Activated CD8-positive, alpha-beta T cell treated with anti-CD3 and anti-CD28 coated beads for 36 hours (primary cell): ENCODE measurements around the gene ERBB2. TPM values are rescaled to one million over a fixed set of nuclear protein-coding genes. Genes with fewer than 3 reads are reported as not detected.
A peak's percentile ranks its signal among the peaks of the same experiment; 100 is the strongest.

Experiments
- ATAC-seq: fragments of 200-7000 bp; cut with Tn5 transposase; one replicate; pipeline ENCODE4 v1.10.0; 2021; ENCODE audit warnings: mild to moderate bottlenecking, moderate library complexity
- CTCF ChIA-PET: fragments of 350-600 bp; sonication (Branson Sonifier 250); formaldehyde crosslinking; loops from one replicate; lab custom pipeline; 2021; ENCODE audit warnings: antibody characterized with exemption; lab: Charles Lee
- POLR2A ChIA-PET: fragments of 350-600 bp; sonication (Branson Sonifier 250); formaldehyde crosslinking; loops from one replicate; lab custom pipeline; 2021; ENCODE audit warnings: antibody characterized with exemption; lab: Charles Lee
- DNase-seq: peaks from one replicate; pipeline ENCODE4 v3.0.0-alpha.2; 2020
- H3K27ac Mint-ChIP-seq: one replicate; pipeline ENCODE4 v1.8.0; 2021; ENCODE audit warnings: mild to moderate bottlenecking, mixed read lengths
- H3K27me3 Mint-ChIP-seq: one replicate; pipeline ENCODE4 v1.8.0; 2021; ENCODE audit warnings: mixed read lengths
- H3K36me3 Mint-ChIP-seq: one replicate; pipeline ENCODE4 v1.8.0; 2021; ENCODE audit warnings: low read depth, mixed read lengths
- H3K4me1 Mint-ChIP-seq: one replicate; pipeline ENCODE4 v1.8.0; 2021; ENCODE audit warnings: low read depth, mixed read lengths
- H3K4me3 Mint-ChIP-seq: one replicate; pipeline ENCODE4 v1.8.0; 2021; ENCODE audit warnings: mild to moderate bottlenecking, moderate library complexity, mixed read lengths
- H3K9me3 Mint-ChIP-seq: one replicate; pipeline ENCODE4 v1.8.0; 2021; ENCODE audit warnings: mixed read lengths
- intact Hi-C: fragments of 100-400 bp; cut with micrococcal nuclease; formaldehyde crosslinking; loops from one replicate; pipeline ENCODE4 v1.10.0; 2022
- total RNA-seq, 2 experiments: library from RNA; stranded (reverse); gene quantifications; one replicate each; pipeline ENCODE4 v1.2.3, GENCODE V29; 2021
- TF ChIP-seq, protein P1 (sequence below): fragments of 200-600 bp; IDR thresholded peaks from one replicate; pipeline ENCODE4 v1.8.0; 2022; ENCODE audit warnings: antibody characterized with exemption, mild to moderate bottlenecking

ERBB2 gene
- total RNA-seq, 2 experiments from 2014 or later, result 5.2 TPM

DNA sequence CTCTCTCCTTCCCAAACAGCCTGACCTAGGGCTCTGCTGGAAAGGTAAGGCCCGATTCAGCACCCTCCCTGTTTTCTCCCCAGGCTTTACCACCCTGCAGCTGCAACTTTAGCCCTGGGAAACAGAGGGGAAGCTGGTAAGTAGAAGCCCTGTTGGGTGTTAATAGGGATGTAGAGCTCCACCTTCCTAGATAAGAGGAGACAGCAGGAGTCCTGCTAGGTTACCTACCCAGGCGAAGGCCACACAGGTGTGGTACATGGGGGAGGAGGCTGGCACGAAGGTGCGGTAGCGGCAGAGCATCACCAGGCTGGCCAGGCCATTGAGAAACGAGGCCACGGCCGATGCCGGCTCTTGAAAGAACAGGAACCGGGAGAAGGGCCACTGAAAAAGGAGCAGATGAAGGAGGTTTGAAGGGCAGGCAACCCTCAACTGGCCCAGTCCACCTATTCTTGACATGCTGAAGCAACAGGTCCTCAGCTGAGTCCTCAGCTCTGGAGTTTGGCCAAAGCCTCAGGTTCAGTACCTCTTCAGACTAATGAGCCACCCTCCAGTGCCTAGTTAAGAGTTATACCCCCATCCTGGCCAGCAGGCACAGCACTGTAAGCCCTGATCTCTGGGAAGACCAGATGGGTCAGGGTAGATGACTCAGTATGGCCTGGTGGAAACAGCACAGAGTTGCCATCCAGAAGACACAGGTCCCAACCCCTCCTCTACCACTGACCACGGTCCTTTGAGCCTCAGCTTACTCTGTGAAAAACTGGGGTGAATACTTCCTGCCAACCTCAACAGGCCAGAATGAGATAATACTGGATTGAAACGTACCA is 15.3 kb upstream of the ERBB2 start:
- no peak for DNase-seq
- H3K4me1 Mint-ChIP-seq, result peaks cover 37% of the 10 kb centered on the region
- H3K9me3 Mint-ChIP-seq, result no peaks in the 10 kb centered on the region
- H3K27ac Mint-ChIP-seq, result no peak overlapping the region
- ATAC-seq, result no peak
- intact Hi-C loops, result loop anchor here (5.0 kb wide), 1 partner anchor 48 kb away; the partner anchor contains the start of gene MIEN1
- ChIA-PET CTCF (interaction anchor here (1.1 kb wide), 1 partner anchor 61 kb away, joined by 3 read pairs; no protein-coding TSS in a partner anchor), POLR2A (interaction anchor here (1.3 kb wide), 1 partner anchor 45 kb away, joined by 3 read pairs; no protein-coding TSS in a partner anchor)
- TF ChIP-seq, protein P1, sequence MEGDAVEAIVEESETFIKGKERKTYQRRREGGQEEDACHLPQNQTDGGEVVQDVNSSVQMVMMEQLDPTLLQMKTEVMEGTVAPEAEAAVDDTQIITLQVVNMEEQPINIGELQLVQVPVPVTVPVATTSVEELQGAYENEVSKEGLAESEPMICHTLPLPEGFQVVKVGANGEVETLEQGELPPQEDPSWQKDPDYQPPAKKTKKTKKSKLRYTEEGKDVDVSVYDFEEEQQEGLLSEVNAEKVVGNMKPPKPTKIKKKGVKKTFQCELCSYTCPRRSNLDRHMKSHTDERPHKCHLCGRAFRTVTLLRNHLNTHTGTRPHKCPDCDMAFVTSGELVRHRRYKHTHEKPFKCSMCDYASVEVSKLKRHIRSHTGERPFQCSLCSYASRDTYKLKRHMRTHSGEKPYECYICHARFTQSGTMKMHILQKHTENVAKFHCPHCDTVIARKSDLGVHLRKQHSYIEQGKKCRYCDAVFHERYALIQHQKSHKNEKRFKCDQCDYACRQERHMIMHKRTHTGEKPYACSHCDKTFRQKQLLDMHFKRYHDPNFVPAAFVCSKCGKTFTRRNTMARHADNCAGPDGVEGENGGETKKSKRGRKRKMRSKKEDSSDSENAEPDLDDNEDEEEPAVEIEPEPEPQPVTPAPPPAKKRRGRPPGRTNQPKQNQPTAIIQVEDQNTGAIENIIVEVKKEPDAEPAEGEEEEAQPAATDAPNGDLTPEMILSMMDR, result no peak
- H3K27me3 Mint-ChIP-seq, result no peaks in the 10 kb centered on the region
- peaks cover 8% of the 10 kb centered on the region for H3K36me3 Mint-ChIP-seq
- H3K4me3 Mint-ChIP-seq, result no peak overlapping the region

DNA sequence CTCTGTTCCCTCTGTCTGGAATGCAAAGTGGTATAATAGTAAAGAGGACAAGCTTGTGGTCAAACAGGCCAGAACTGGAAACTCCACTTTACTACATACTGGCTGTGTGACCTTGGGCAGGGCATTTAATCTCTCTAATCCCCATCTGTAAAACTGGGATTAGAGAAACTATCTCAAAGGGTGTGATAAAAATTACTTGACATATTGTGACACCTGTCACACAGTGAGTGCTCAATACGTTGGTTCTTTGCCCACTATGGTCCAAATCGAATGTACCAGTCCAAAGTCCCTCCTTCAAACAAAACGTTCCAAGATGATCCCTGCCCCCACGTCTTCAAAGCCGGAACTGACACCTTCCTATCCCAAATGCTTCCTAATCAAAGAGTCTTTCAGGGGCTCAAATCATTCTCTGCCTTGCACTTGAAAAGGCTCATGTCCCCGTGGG is 12.7 kb upstream of the ERBB2 start:
- DNase-seq (no peak), ATAC-seq (no peak)
- CTCF ChIA-PET, result interaction anchor here (1.0 to 2.6 kb wide), 7 partner anchors 15 to 66 kb away, joined by 3 to 9 read pairs (median 4); no protein-coding TSS in a partner anchor
- Mint-ChIP-seq H3K27me3 (no peaks in the 10 kb centered on the region), H3K9me3 (no peaks in the 10 kb centered on the region), H3K27ac (peak overlapping the region; percentile 93), H3K36me3 (peaks cover 8% of the 10 kb centered on the region), H3K4me1 (peaks cover 20% of the 10 kb centered on the region), H3K4me3 (peak overlapping the region; percentile 93)
- intact Hi-C loops, result loop anchor here (5.0 kb wide), 1 partner anchor 45 kb away; the partner anchor contains the start of gene MIEN1
- POLR2A ChIA-PET, result interaction anchor here (0.8 to 2.7 kb wide), 7 partner anchors 9 to 125 kb away, joined by 3 to 15 read pairs (median 4); partner anchors contain the start of gene ERBB2
- TF ChIP-seq, protein P1, result no peak

DNA sequence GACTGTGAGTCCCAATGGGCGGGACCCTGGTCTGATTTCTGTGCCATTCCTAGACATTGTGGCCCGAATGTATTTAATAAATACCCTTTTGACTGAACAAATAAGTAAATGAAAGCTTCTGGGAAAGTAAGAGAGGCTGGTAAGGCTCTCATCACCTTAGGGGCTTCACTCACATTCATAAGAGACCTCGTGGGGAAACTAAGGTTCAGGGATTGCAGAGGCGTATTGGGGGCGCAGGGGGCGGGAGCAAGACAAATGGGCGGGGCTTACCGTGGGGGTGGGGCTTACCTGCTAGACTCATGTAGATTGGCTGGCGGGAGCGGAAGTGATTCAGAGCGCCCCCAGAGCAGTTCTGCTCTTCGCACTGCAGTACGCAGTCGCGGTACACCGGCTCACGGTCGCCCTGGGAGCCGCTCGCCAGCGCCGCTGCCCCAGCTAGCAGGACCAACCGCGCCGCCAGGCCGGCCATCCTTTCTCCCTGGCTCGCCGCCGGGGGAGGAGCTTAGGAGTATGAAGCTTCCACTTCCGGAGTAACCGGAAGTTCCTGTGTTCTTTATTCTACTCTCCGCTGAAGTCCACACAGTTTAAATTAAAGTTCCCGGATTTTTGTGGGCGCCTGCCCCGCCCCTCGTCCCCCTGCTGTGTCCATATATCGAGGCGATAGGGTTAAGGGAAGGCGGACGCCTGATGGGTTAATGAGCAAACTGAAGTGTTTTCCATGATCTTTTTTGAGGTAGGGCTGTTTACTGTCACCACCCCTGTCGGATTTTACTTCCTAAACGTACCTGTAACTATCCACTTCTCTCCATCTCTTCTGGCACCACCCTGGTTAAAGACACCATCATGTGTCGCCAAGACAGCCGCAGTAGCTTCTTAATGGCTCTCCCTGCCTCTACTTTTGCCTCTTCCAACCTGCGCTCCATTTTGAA is 12.1 kb upstream of the ERBB2 start, which contains the start of gene PGAP3:
Gene PGAP3 (minus strand): TSS at position 512 of the 929 bp plus-strand sequence. CDS start 43 bp downstream, at position 469.
- H3K27me3 Mint-ChIP-seq, result no peaks in the 10 kb centered on the region
- H3K4me3 Mint-ChIP-seq, result peak within 1 kb of the TSS; percentile 93
- H3K9me3 Mint-ChIP-seq, result no peaks in the 10 kb centered on the region
- peaks cover 8% of the 10 kb centered on the region for H3K36me3 Mint-ChIP-seq
- intact Hi-C loops, result loop anchor here (5.0 kb wide), 1 partner anchor 44 kb away; the partner anchor contains the start of gene MIEN1
- DNase-seq (peak; percentile 96), ATAC-seq (peak; percentile 97)
- ChIA-PET CTCF (interaction anchor here (1.0 to 2.6 kb wide), 10 partner anchors 9 to 66 kb away, joined by 3 to 9 read pairs (median 4); no protein-coding TSS in a partner anchor), POLR2A (interaction anchor here (0.7 to 2.7 kb wide), 13 partner anchors 8 to 125 kb away, joined by 3 to 15 read pairs (median 3); partner anchors contain the start of genes ERBB2 and MIEN1)
- TF ChIP-seq, protein P1, result no peak
- peaks cover 20% of the 10 kb centered on the region for H3K4me1 Mint-ChIP-seq
- H3K27ac Mint-ChIP-seq, result peak within 1 kb of the TSS; percentile 93

DNA sequence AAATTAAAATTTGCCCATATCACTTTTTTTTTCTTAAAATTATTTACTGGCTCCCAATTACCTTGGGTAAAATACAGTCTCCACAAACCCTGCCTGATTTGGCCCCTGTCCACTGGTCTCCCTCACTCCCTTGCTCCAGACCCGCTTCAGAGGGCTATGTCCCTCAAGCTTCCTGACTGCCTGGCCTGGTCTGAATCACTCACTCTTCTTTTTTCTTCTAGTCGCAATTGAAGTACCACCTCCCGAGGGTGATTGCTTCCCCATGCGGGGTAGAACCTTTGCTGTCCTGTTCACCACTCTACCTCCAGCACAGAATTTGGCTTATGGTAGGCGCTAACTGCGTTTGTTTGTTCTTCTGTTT is 11.4 kb upstream of the ERBB2 start:
- peaks cover 6% of the 10 kb centered on the region for H3K36me3 Mint-ChIP-seq
- DNase-seq, result no peak
- TF ChIP-seq, protein P1, result no peak
- peak overlapping the region; percentile 93 for H3K27ac Mint-ChIP-seq
- peak overlapping the region; percentile 93 for H3K4me3 Mint-ChIP-seq
- CTCF ChIA-PET, result interaction anchor here (1.0 to 2.6 kb wide), 10 partner anchors 10 to 398 kb away, joined by 3 to 9 read pairs (median 4); no protein-coding TSS in a partner anchor
- no peaks in the 10 kb centered on the region for H3K27me3 Mint-ChIP-seq
- H3K4me1 Mint-ChIP-seq, result peaks cover 20% of the 10 kb centered on the region
- no peak for ATAC-seq
- POLR2A ChIA-PET, result interaction anchor here (0.7 to 2.7 kb wide), 10 partner anchors 9 to 114 kb away, joined by 3 to 15 read pairs (median 3); partner anchors contain the start of genes ERBB2 and MIEN1
- H3K9me3 Mint-ChIP-seq, result no peaks in the 10 kb centered on the region
- intact Hi-C loops, result loop anchor here (5.0 kb wide), 1 partner anchor 44 kb away; the partner anchor contains the start of gene MIEN1
